ENCODE measurements around the gene CTNNA2.

The CTNNA2 gene

DNA sequence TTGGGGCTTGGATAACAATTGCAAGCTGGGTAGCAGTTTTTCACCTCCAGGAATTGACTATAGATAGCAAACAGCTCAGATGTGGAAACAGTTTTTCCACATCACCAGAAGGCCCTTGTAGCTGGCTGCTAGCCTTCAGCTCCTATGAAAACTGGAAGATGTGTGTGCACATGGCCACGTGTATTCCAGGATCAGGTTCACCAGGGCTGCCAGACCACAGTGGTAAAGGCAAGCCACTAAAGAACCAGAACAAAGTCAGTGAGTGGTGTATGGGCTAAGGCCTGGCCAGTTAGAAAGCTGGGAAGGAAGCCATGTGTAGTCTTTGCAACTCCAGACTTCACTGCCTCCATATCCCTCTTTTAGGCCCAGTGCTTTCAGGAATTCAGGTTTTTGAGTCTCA is 778.8 kb downstream of the CTNNA2 start:
- DNase-seq (ENCODE audit: low spot score) = no peak

DNA sequence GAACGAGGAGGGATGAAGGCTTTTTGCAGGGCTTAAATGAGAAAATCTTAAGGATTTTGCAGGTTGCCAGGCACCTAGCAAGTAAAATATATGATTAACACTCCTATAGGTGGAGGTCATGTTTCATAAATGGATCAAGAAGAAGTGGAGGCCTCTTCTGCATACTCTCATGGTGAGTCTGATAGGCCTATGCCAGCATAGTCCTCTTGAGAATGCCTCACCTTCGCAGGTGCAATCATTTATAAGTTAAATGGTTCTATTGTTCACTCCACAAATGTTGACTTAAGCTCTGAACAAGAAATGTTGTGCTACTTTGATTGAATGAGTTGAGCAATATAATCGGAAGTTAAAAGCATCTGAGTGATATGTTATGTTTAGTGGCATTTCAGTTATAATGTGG is 779.6 kb downstream of the CTNNA2 start:
- DNase-seq (ENCODE audit: low spot score) = no peak

DNA sequence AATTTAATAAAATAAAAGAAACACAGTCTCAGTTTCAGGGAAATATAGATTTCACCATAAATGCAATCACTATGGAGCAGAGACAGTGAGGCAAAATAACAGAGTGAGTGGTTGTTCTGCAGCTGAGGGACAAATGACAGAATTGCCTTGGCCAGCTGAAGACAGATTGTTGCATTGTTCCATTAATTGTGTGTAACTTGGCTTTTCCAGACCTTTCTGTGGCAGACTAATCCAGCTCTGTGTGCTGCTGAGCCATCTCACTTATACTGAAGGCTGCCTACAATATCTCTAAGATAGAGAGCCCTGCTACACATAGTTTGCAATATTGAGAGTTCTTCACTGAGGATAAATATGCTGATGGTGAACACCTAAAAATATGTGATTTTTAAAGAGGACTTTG is 780.2 kb downstream of the CTNNA2 start:
- no peak for DNase-seq (ENCODE audit: low spot score)

DNA sequence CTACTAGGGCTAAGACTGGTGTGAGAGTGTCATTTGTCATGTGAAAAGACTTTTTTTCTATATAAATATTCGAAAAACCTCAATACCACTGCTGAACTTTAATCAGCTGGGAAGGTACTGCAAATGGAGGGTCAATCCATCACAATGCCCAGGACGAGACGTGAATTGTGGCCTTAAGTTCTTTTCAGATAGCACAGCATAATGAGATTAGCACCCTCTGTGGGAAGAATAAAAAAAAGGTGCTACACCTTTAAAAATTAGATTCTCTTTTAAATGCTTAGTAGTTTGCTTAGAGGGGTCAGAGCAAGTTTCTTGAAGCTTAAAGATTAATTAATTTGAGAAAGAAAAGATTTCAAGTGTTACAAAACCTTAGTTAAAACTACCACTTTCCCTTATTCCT is 786.1 kb downstream of the CTNNA2 start:
- DNase-seq (ENCODE audit: low spot score) = no peak

DNA sequence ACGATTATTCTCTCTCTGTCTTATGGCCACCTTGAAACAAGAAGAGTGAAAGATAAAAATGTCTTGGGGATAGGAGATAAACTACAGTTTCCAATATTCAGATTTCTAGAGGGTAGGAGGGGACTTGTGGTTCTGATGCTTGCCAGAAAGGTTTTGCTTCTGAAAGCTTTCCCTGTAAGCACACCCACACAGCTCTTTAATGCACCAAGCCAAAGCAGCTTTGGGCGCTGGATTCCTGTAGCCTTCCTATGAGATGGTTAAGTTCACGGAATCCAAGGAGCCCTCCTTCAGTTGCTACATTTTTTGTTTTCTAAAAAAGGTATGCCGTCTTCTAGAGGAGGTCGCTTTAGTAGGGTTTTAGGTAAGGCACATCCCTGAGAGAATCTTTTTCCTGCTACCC is 786.8 kb downstream of the CTNNA2 start:
- no peak for DNase-seq (ENCODE audit: low spot score)

DNA sequence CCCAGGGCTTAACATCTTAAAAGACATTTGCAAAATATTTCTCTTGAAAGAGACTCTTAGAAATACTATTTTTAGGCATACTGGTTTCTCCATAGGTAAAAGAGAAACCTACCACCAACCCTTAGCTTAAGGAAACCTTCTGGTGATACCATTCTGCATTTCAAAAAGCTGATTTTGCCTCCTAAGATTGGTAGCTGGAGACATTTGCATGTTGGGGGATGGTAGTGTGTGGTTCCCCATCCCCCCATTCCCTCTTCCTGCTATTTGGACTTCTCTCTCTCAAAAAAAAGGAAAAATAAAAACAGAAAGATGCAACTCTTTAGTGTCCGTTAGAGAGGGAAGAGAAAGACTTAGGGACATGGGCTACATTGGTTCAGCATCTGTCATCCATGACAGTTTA is 787.5 kb downstream of the CTNNA2 start:
- no peak for DNase-seq (ENCODE audit: low spot score)

DNA sequence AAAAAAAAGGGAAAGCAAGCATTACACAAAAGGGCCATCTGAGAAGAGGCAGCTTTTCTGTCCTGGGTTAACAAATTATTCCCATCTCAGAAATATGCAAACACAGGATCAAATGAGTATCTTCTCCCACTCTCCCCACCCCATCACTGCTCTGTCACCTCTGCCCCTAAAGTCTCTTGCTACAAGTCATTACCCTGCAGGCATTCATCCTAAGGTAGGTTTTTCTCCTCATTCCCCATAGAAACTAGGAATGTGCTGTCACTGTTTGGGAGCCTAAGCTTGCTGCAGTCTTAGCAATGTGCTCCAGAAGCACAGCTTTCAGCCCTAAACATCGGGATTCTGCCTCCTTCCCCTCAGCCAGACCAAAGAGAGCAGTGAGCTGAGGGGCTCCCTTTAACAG is 788.1 kb downstream of the CTNNA2 start:
- no peak for DNase-seq (ENCODE audit: low spot score)

DNA sequence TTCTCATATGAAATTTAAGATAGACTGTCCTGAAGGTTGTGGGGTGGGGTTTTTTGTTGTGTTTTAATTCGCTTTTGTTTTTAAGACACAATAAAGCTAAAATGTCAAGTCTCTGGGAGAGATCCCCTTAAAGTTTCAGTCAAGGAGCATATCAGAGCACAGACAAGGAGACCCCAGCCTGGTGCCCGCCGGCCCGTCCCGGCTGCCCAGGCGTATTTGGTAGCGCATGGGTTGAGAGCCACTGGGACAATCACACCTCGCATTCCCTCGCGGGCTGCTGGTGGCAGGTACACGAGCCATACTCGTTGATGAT is 789.1 kb downstream of the CTNNA2 start:
- DNase-seq (ENCODE audit: low spot score) = no peak

DNA sequence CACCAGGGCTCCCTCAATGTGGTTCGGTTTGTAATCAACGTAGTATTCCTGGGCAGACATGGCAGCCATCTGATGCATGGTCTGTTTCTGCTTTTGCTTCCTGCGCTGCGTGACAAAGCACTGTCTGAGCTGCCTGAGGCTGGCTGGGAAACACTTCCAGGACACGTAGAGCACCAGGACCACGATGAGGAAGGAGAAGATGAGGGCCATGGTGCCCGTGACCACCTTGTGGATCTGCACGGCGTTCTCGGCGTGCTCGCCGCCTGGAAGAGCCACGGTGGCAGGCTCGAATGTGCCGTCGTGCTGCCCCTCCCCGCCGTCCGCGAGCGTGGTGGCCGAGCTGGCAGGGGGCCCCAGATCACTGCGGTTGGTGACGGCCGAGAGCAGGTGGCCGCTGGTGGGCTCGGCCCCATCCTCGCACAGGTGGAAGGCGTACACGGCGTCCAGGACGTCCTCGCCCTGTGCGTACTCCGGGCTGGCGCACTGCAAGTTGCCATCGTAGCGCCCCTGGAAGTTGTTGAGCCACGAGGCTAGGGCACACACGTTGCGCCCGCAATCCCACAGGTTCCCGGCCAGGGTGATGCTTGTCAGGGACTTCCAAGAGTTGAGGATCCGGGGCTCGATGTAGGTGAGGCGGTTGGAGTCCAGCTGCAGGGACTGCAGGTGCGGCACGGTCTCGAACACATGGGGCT is 789.6 kb downstream of the CTNNA2 start:
- DNase-seq (ENCODE audit: low spot score) = no peak

DNA sequence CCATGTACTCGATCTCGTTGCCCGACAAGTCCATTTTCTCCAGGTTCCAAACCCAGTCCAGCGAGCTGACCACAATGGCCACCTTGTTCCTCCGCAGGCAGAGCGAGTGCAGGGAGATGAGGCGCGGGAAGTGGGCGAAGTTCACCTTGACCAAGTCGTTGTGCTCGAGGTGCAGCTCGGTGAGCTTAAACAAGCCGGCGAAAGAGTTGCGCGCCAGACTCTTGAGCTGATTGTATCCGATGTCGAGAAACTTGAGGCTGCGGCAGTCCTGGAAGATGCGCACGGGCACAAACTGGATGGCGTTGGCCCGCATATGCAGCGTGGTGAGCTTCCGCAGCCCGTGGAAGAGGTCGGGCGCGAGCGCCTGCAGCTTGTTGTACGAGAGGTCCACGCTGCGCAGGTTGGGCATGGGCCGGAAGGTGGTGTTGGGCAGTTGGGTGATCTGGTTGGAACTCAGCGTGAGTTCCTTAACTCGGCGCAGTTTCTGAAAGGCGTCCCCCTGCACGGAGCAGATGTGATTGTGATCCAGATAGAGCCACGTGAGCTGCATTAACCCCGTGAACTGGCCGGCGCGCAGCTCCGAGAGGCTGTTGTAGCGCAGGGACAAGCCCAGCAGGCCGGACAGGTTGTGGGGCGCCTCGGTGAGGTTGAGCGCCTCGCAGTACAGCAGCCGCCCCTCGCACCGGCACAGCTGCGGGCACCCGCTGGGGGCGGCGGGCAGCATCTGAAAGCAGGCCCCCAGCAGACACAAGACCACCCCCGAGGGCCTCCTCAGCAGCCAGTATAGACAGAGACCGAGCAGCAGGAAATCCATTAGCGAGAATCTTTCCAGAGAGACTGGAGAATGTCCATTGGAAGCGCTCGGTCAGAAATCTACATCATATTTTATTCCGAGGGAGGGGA is 790.4 kb downstream of the CTNNA2 start:
- no peak for DNase-seq (ENCODE audit: low spot score)

DNA sequence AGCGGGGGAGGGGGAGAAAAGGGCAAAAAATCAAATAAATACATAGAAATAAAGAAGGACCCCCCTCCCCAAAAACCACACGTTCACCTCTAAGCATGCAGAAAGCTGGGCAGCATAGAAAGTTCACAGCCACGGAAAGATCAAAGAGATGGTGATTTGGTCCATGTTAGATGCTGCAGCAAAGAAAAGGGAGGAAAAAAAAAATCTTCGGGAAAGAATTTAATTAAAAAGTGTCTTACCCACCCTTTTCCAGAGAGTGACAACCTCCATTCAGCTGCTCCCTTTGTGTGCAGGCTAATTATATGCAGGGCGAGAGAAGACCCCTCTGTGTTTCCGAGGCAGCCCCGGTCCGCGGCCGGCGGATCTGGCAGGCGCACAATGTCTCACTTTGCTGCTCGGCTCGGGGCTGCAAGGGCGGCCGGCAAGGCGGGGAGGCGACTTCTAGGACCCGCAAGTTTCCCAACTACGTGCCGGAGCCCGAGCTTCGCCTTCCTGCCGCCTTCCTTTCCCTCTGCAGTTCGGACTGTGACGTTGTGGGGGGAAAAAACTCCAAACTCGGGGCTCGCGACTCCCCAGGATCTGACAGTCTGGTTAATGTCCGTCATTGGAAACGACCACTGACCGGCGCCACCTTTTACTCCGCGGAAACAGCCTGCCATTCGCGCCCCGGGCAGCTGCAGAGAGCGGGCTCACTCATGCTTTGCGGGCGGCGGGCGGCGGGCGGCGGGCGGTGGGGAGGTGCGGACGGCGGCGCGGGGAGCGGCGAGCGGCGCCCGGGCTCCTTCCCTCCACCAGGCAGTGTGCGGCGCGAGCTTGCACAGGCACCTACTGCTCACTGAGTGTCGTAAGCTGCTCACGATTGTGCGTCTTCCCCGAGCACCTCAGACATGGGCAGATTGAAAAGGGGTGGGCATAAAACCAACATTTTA is 791.3 kb downstream of the CTNNA2 start, which contains the start of gene LRRTM1:
LRRTM1 (minus strand) TSS at position 844 of the 929 bp plus-strand sequence. CDS start 933 bp downstream, outside the sequence.
- DNase-seq (ENCODE audit: low spot score) = no peak

DNA sequence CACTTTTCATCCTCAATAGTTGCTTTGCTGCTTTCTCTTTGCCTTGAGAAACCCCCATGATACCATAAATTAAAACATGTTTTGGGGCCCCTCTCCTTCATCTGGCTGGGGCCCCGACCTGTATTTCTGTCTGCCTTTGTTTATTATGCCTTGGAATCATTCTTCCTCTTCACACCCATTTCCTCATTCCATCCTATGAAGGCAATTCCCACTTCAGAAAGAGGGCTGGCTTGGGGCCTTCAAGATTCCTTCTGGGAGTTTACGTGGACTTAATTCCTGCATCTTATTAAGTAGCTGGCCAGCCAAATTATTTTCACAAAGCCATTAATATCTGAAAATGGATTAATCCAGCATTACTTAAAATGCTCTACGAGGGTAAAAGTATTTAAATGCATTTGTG is 798.5 kb downstream of the CTNNA2 start:
- no peak for DNase-seq (ENCODE audit: low spot score)

DNA sequence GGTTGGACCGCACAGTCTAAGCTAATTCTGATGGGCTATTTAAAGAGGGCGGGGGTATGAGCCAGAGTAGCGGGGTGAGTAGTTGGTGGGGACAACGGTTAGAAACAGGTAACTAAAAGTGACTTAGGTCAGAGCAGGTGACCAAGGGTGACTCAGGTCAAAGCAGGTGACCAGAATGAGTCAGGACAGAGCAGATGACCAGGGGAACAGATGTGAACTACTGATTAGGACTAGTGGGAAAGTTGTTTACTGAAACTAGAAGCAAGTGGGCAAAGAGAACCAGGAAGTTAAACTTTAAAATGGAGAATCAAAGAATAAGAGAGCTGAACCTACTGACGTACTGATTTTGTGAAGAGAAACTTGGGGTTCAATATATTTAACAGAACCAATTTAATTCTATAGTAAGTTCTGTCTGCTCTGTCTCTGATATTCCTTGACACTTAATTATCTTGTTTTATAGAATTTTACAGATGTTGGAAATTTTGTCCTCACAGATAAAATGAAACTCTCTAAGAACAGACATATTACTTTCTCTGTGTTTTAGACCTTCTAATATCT is 799.5 kb downstream of the CTNNA2 start:
- DNase-seq (ENCODE audit: low spot score) = no peak

DNA sequence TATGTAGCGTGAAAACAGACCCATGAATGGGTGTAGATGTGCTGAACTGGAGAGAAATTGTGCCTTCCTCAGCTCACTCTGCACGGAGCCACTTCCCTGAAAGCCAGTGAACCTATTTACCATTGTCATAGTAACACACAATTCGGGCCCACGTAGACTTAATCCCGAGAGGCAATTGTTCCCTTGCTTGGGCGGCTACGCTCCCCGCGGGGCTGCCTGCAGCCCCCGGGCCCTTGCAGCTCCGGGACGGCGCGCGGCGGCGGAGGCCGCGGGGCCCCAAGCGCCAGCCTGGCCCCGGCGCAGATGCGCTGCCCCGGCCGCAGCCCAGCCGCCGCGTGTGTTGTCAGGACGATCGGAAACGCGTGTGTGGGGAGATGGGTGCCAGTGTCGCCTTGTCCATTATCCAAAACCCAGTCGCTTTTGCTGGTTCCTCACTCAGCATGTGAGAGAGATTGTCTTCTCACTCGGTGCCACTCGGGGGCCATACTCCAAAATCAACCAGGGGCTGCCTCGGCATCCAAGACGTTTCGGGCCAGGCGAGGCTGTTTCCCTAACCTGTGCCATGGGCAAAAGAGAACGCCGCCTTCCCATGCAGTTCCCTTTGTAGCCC is 809.6 kb downstream of the CTNNA2 start:
- DNase-seq (ENCODE audit: low spot score) = no peak

DNA sequence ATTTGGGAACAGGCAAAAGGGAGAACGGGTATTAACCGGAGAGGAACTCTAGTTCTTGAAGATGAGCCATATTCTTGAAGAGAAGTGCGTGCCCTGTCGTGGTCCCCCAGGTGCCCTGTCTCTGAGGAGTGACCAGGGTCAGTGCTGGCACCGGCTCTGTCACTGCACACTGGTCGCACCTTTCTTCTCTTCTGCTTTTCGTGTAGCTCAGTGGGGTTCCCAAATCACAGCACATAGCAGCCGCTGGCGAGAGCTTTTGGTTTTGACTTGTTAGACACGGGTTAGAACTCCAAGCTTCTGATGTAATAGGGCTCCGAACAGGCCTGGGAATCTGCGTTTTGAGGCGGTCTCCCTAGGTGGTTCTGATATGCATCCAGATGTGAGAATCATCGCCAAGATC is 810.1 kb downstream of the CTNNA2 start:
- DNase-seq (ENCODE audit: low spot score) = no peak

DNA sequence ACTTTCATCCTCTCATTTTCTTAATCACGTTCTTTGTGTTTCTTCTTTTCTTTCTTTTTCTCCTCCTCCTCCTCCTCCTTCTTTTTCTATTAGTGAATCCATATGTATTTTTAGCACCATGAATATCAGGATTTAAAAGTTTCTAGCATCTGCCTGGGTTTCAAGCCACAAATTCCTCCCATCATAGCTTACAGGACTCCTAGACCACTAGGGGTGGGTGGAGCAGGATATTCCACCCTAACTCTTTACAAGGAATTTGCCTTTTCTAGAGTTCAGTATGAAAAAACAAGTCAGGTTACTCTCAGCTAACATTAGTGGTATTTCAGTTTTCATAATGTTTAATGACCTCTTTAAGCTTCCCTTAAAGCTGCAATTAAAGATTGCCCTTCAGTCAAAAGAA is 810.8 kb downstream of the CTNNA2 start:
- no peak for DNase-seq (ENCODE audit: low spot score)

DNA sequence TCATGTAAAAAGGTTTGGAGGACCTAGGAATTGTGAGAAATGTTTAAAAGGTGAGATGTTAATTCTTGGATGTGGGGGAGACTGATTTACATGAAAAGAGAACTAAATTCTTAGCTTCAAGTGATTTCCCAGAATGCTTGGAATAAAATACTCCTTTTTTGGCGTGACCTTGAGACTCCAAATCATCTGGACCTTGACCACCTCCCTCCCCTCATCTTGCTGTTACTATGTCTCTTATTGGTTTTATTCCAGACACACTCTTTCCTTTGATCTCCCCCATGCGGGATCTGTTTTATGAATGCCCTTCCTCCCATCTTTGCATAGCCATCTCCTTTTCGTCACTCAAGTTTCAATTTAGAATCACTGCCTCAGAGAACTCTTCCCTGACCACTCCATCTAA is 811.7 kb downstream of the CTNNA2 start:
- DNase-seq (ENCODE audit: low spot score) = no peak

DNA sequence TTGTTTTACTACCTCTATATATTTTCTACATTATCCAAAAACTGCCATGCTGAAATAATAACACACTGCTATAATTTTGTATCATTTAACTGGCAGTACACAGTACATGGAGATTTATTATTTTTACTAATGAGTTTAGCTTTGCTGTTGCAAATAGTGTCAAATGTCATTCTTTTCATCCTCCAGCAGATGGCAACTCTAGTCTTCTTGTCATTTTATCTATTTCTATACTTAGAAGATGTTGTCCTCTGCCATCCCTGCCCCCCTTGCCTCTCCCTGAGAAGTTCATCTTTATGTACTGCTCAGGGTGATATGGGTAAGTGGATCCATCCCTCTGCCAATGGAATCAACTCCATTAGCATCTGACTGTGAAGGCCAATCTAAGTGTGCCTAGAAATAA is 813.4 kb downstream of the CTNNA2 start:
- no peak for DNase-seq (ENCODE audit: low spot score)

DNA sequence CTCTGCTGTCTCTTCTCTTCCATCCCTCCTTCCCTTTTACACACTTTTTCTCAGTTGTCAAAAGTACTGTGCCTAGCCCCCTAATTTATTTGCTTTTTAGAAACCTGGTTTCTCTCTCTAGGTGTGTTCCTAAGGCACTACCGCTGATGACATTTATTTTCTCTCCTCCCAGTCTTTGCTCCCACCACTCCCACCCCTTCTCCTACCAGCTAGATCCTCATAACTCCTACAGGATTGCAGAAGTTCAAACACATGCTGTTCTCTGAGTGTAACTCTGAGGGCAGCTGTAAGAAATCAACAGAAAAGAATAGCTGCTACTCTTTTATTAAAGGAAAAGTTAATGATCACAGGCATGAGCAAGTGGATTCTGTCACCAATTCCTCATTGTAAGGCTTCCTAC is 814.0 kb downstream of the CTNNA2 start:
- DNase-seq (ENCODE audit: low spot score) = no peak

DNA sequence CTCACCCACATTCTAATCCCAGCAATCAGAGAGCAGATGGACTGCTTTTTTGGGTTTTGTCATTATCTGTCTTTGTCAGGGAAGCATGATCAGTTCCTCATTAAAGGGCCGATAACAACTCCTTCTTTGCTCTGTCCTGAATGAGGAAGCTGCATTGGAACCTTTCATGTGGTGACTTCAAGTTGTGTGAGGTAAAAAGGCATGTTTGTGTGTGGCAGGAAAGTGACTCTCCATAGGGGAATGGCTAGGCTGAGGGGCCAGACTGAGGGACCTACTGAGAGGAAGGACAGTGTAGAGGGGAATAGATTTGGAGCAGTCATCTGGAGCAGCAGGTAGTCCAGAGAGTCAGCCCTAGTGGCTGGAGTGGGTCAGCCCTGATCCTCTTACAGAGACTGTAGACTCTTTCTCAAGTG is 815.3 kb downstream of the CTNNA2 start:
- DNase-seq (ENCODE audit: low spot score) = no peak

DNA sequence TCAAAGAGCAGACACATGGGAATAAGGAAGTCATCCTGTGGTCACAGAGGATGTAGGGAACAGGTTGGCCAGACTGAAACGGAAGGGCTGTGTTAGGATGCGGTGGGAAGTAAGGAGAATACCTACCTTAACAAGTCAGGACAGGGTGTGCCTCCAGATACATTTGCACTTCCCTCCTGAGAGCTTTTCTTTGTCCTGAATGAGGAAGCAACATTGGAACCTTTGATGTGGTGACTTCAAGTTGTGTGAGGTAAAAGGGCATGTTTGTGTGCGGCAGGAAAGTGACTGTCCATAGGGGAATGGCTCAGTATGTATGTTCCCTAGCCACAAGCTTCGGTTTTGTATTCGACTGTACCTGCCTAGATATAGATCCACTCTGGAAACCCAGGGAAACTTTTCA is 816.6 kb downstream of the CTNNA2 start:
- no peak for DNase-seq (ENCODE audit: low spot score)
